Activated naive CD4-positive, alpha-beta T cell treated with anti-CD3 and anti-CD28 coated beads, Interleukin-2, amount 50 U/mL, for 24 hours (primary cell): ENCODE data around the gene WDR4.
"Not testable (repeated sequence)": the region's sequence is repeated elsewhere in the genome, so short reads cannot be mapped to it uniquely, and the experiment has no call there.

Experiments
- H3K27ac Mint-ChIP-seq: one replicate; pipeline ENCODE4 v1.8.0; 2021; ENCODE audit warnings: mild to moderate bottlenecking, mixed read lengths
- H3K27me3 Mint-ChIP-seq: one replicate; pipeline ENCODE4 v1.8.0; 2021; ENCODE audit warnings: mixed read lengths
- H3K36me3 Mint-ChIP-seq: one replicate; pipeline ENCODE4 v1.8.0; 2021; ENCODE audit warnings: mixed read lengths
- H3K4me1 Mint-ChIP-seq: one replicate; pipeline ENCODE4 v1.8.0; 2021; ENCODE audit warnings: mixed read lengths
- H3K4me3 Mint-ChIP-seq: one replicate; pipeline ENCODE4 v1.8.0; 2021; ENCODE audit warnings: mild to moderate bottlenecking, mixed read lengths
- H3K9me3 Mint-ChIP-seq: one replicate; pipeline ENCODE4 v1.8.0; 2021; ENCODE audit warnings: mixed read lengths

WDR4 gene

GRCh38 chr21:42839271-42840231 lies 39.8 kb downstream of the WDR4 start:
- Mint-ChIP-seq H3K36me3 (peaks cover 12% of the 10 kb centered on the region), H3K9me3 (no peaks in the 10 kb centered on the region), H3K27me3 (no peaks in the 10 kb centered on the region), H3K27ac (no peak overlapping the region), H3K4me1 (peaks cover 10% of the 10 kb centered on the region), H3K4me3 (no peak overlapping the region)

- H3K9me3 Mint-ChIP-seq, H3K27ac Mint-ChIP-seq, H3K4me3 Mint-ChIP-seq, H3K27me3 Mint-ChIP-seq, H3K36me3 Mint-ChIP-seq: not testable (repeated sequence)
- H3K4me1 Mint-ChIP-seq, result peaks cover 13% of the 10 kb centered on the region
These were observed 41.1 kb downstream of the WDR4 start for GRCh38 chr21:42838212-42838690.

- Mint-ChIP-seq H3K36me3 (peaks cover 2% of the 10 kb centered on the region), H3K27me3 (no peaks in the 10 kb centered on the region), H3K4me3 (no peak overlapping the region), H3K27ac (peak overlapping the region; percentile 88), H3K4me1 (peaks cover 14% of the 10 kb centered on the region), H3K9me3 (no peaks in the 10 kb centered on the region)
These were observed 41.7 kb downstream of the WDR4 start for GRCh38 chr21:42837421-42838211.

GRCh38 chr21:42836767-42837301 lies 42.5 kb downstream of the WDR4 start:
- Mint-ChIP-seq H3K9me3 (no peaks in the 10 kb centered on the region), H3K27ac (peak overlapping the region; percentile 88), H3K36me3 (peaks cover 2% of the 10 kb centered on the region), H3K4me1 (peaks cover 22% of the 10 kb centered on the region), H3K4me3 (no peak overlapping the region), H3K27me3 (no peaks in the 10 kb centered on the region)

- no peak overlapping the region for H3K4me3 Mint-ChIP-seq
- H3K36me3 Mint-ChIP-seq, result peaks cover 2% of the 10 kb centered on the region
- no peaks in the 10 kb centered on the region for H3K9me3 Mint-ChIP-seq
- no peak overlapping the region for H3K27ac Mint-ChIP-seq
- peaks cover 26% of the 10 kb centered on the region for H3K4me1 Mint-ChIP-seq
- H3K27me3 Mint-ChIP-seq, result no peaks in the 10 kb centered on the region
These were observed 43.0 kb downstream of the WDR4 start for GRCh38 chr21:42836402-42836666.

GRCh38 chr21:42835611-42836401 lies 43.5 kb downstream of the WDR4 start:
- Mint-ChIP-seq H3K27me3 (no peaks in the 10 kb centered on the region), H3K4me1 (peaks cover 31% of the 10 kb centered on the region), H3K36me3 (peaks cover 2% of the 10 kb centered on the region), H3K4me3 (no peak overlapping the region), H3K27ac (no peak overlapping the region), H3K9me3 (no peaks in the 10 kb centered on the region)

- H3K27me3 Mint-ChIP-seq, result no peaks in the 10 kb centered on the region
- H3K27ac Mint-ChIP-seq, result no peak overlapping the region
- no peaks in the 10 kb centered on the region for H3K9me3 Mint-ChIP-seq
- peaks cover 35% of the 10 kb centered on the region for H3K4me1 Mint-ChIP-seq
- H3K36me3 Mint-ChIP-seq, result peaks cover 2% of the 10 kb centered on the region
- no peak overlapping the region for H3K4me3 Mint-ChIP-seq
These were observed 44.1 kb downstream of the WDR4 start for GRCh38 chr21:42835211-42835610.

- no peak overlapping the region for H3K27ac Mint-ChIP-seq
- no peak overlapping the region for H3K4me3 Mint-ChIP-seq
- H3K27me3 Mint-ChIP-seq, result no peaks in the 10 kb centered on the region
- peaks cover 35% of the 10 kb centered on the region for H3K4me1 Mint-ChIP-seq
- H3K36me3 Mint-ChIP-seq, result peaks cover 2% of the 10 kb centered on the region
- no peaks in the 10 kb centered on the region for H3K9me3 Mint-ChIP-seq
These were observed 44.6 kb downstream of the WDR4 start for GRCh38 chr21:42834726-42835191.

- H3K4me3 Mint-ChIP-seq, result no peak overlapping the region
- H3K27ac Mint-ChIP-seq, result peak overlapping the region; percentile 59
- peaks cover 35% of the 10 kb centered on the region for H3K4me1 Mint-ChIP-seq
- no peaks in the 10 kb centered on the region for H3K9me3 Mint-ChIP-seq
- H3K36me3 Mint-ChIP-seq, result peaks cover 2% of the 10 kb centered on the region
- no peaks in the 10 kb centered on the region for H3K27me3 Mint-ChIP-seq
These were observed 45.2 kb downstream of the WDR4 start for GRCh38 chr21:42833859-42834725.

- Mint-ChIP-seq H3K4me3 (peak overlapping the region; percentile 79), H3K36me3 (peaks cover 2% of the 10 kb centered on the region), H3K9me3 (no peaks in the 10 kb centered on the region), H3K4me1 (peaks cover 35% of the 10 kb centered on the region), H3K27me3 (no peaks in the 10 kb centered on the region), H3K27ac (peak overlapping the region; percentile 82)
These were observed 45.9 kb downstream of the WDR4 start for GRCh38 chr21:42833439-42833815.

GRCh38 chr21:42832321-42832630 lies 47.1 kb downstream of the WDR4 start:
- not testable (repeated sequence) for H3K9me3 Mint-ChIP-seq, H3K27me3 Mint-ChIP-seq, H3K4me3 Mint-ChIP-seq

GRCh38 chr21:42830456-42831455 lies 48.6 kb downstream of the WDR4 start:
- Mint-ChIP-seq H3K27me3 (peaks cover 4% of the 10 kb centered on the region), H3K9me3 (no peaks in the 10 kb centered on the region), H3K36me3 (no peaks in the 10 kb centered on the region), H3K4me1 (peaks cover 35% of the 10 kb centered on the region), H3K4me3 (no peak overlapping the region), H3K27ac (peak overlapping the region; percentile 83)

More at GRCh38 chr21:42832321-42832630, 47.1 kb downstream of the WDR4 start:
- peaks cover 35% of the 10 kb centered on the region for H3K4me1 Mint-ChIP-seq
- H3K27ac Mint-ChIP-seq, H3K36me3 Mint-ChIP-seq: not testable (repeated sequence)

GRCh38 chr21:42829954-42830353 lies 49.4 kb downstream of the WDR4 start:
- H3K27me3 Mint-ChIP-seq, result peaks cover 5% of the 10 kb centered on the region
- H3K36me3 Mint-ChIP-seq, result no peaks in the 10 kb centered on the region
- H3K4me3 Mint-ChIP-seq, result no peak overlapping the region
- H3K9me3 Mint-ChIP-seq, result no peaks in the 10 kb centered on the region
- H3K27ac Mint-ChIP-seq, result no peak overlapping the region
- peaks cover 35% of the 10 kb centered on the region for H3K4me1 Mint-ChIP-seq

- Mint-ChIP-seq H3K27me3 (peaks cover 5% of the 10 kb centered on the region), H3K4me1 (peaks cover 35% of the 10 kb centered on the region), H3K27ac (peak overlapping the region; percentile 43), H3K4me3 (no peak overlapping the region), H3K9me3 (no peaks in the 10 kb centered on the region), H3K36me3 (no peaks in the 10 kb centered on the region)
These were observed 49.9 kb downstream of the WDR4 start for GRCh38 chr21:42829417-42829816.
